GM12878 (cell line): ENCODE results near the gene SLC9A7. TPM values are rescaled to one million over a fixed set of nuclear protein-coding genes. Genes with fewer than 3 reads are reported as not detected.

Source experiments
- ATAC-seq: fragments of 200-7000 bp; cut with Tn5 transposase; 3 replicates; pipeline ENCODE4 v1.9.1; 2020; ENCODE audit warnings: mild to moderate bottlenecking, moderate library complexity
- BruUV-seq: library from RNA; stranded (reverse); fragments of 400-500 nt; replicated peaks from 2 replicates; lab custom pipeline; 2021; lab: Mats Ljungman, UMichigan
- CTCF ChIA-PET: fragments of 300-600 bp; sonication (Branson Sonifier 250); formaldehyde crosslinking; extraction: SDS; loops from one replicate; lab custom pipeline; 2021; ENCODE audit warnings: inconsistent platforms; lab: Yijun Ruan, JAX
- POLR2A ChIA-PET: fragments of 350-600 bp; formaldehyde crosslinking; extraction: SDS; loops from one replicate; lab custom pipeline; 2021; ENCODE audit warnings: inconsistent platforms; lab: Charles Lee
- RAD21 ChIA-PET: fragments of 300-600 bp; sonication (Branson Sonifier 250); formaldehyde crosslinking; loops from one replicate; lab custom pipeline; 2023; ENCODE audit warnings: antibody characterized with exemption; ENCODE audit not compliant: unreplicated experiment; lab: Charles Lee
- SMC1A ChIA-PET: fragments of 300-600 bp; sonication (Branson Sonifier 250); formaldehyde crosslinking; loops from one replicate; lab custom pipeline; 2023; ENCODE audit not compliant: unreplicated experiment, uncharacterized antibody; lab: Charles Lee
- DNase-seq: peaks from one replicate; pipeline ENCODE4 v3.0.0-alpha.2; 2011; ENCODE audit warnings: low read depth, low spot score
- FAIRE-seq: peaks from 3 replicates; lab custom pipeline; 2011; peaks lifted over from hg19 to GRCh38; lab: Jason Lieb, UNC
- H2AFZ ChIP-seq: 2 replicates; pipeline ENCODE4 v1.6.0; 2011; ENCODE audit warnings: low read depth, low read length, control low read depth; ENCODE audit not compliant: control insufficient read depth
- H3K27ac ChIP-seq: 2 replicates; pipeline ENCODE4 v1.5.1; 2011; ENCODE audit warnings: control low read depth; ENCODE audit not compliant: control insufficient read depth, insufficient read depth
- H3K27me3 ChIP-seq, 2 experiments: replicated peaks in 1 of 2; 2 replicates each; pipeline versions ENCODE4 v1.6.0 to v1.6.1; 2011; ENCODE audit warnings: low read length in 1 of 2; ENCODE audit not compliant: control insufficient read depth in 2 of 2, insufficient read depth in 2 of 2
- H3K36me3 ChIP-seq, 2 experiments: 2 replicates each; pipeline ENCODE4 v1.5.1; 2011; ENCODE audit warnings: low read length in 1 of 2; ENCODE audit not compliant: control insufficient read depth in 2 of 2, insufficient read depth in 2 of 2
- H3K4me1 ChIP-seq: 2 replicates; pipeline ENCODE4 v1.6.1; 2011; ENCODE audit warnings: mild to moderate bottlenecking, low read length, moderate library complexity, mixed read lengths; ENCODE audit not compliant: control insufficient read depth, insufficient read depth
- H3K4me2 ChIP-seq: 2 replicates; pipeline ENCODE4 v1.6.0; 2011; ENCODE audit warnings: control low read depth; ENCODE audit not compliant: control insufficient read depth, insufficient read depth
- H3K4me3 ChIP-seq: fragments of 200-600 bp; sonication (generic); 2 replicates; pipeline ENCODE4 v1.5.1; 2016
- H3K79me2 ChIP-seq: 2 replicates; pipeline ENCODE4 v1.6.0; 2011; ENCODE audit warnings: low read length; ENCODE audit not compliant: control insufficient read depth, insufficient read depth
- H3K9ac ChIP-seq: 2 replicates; pipeline ENCODE4 v1.8.0; 2011; ENCODE audit warnings: low read length, control low read depth, mixed read lengths; ENCODE audit not compliant: control insufficient read depth, insufficient read depth
- H3K9me3 ChIP-seq: replicated peaks from 3 replicates; pipeline ENCODE4 v1.5.1; 2011; ENCODE audit warnings: mild to moderate bottlenecking, low read length; ENCODE audit not compliant: control insufficient read depth, insufficient read depth
- H4K20me1 ChIP-seq: 2 replicates; pipeline ENCODE4 v1.6.0; 2011; ENCODE audit not compliant: control insufficient read depth, insufficient read depth
- BHLHE40 ChIP-seq, 2 experiments: fragments of 450-650 bp in 1 of 2; IDR thresholded peaks; 2 replicates each; pipeline ENCODE4 v1.6.1; 2011 to 2017; ENCODE audit warnings: low read depth in 2 of 2, borderline replicate concordance in 1 of 2, improper control_type of control experiment in 1 of 2, low read length in 1 of 2, mild to moderate bottlenecking in 1 of 2
- CHD1 ChIP-seq: IDR thresholded peaks from 2 replicates; pipeline ENCODE4 v1.6.1; 2012; ENCODE audit warnings: low read depth, low read length, improper control_type of control experiment
- CREM ChIP-seq: IDR thresholded peaks from 2 replicates; pipeline ENCODE4 v1.6.1; 2014; ENCODE audit warnings: antibody characterized with exemption, low read depth
- POLR2A ChIP-seq: IDR thresholded peaks from 2 replicates; pipeline ENCODE4 v1.6.1; 2011; ENCODE audit warnings: low read depth, mild to moderate bottlenecking, low read length
- RELB ChIP-seq: fragments of 450-650 bp; IDR thresholded peaks from 2 replicates; pipeline ENCODE4 v1.6.1; 2017; ENCODE audit warnings: low read depth, mild to moderate bottlenecking, moderate library complexity
- RUNX3 ChIP-seq: IDR thresholded peaks from 2 replicates; pipeline ENCODE4 v1.6.1; 2012; ENCODE audit warnings: low read length, inconsistent platforms
- SIN3A ChIP-seq: IDR thresholded peaks from 2 replicates; pipeline ENCODE4 v1.6.1; 2012; ENCODE audit warnings: low read depth, low read length, improper control_type of control experiment
- YBX1 ChIP-seq: fragments of 450-650 bp; IDR thresholded peaks from 2 replicates; pipeline ENCODE4 v1.6.1; 2016; ENCODE audit warnings: antibody characterized with exemption
- ZBTB33 ChIP-seq: fragments of 450-650 bp; IDR thresholded peaks from 2 replicates; pipeline ENCODE4 v1.6.1; 2017; ENCODE audit warnings: mild to moderate bottlenecking
- WGBS: methylation state at CpG from one replicate; pipeline ENCODE4 v1.1.6; 2016; ENCODE audit warnings: low lambda C conversion rate; ENCODE audit not compliant: insufficient replicate concordance, insufficient coverage; ENCODE audit errors: missing lambda C conversion rate; 5-methylcytosine and 5-hydroxymethylcytosine counted together
- in situ Hi-C: fragments of 300-500 bp; cut with MboI; formaldehyde crosslinking; loops from 9 replicates; pipeline ENCODE4 v1.14.3; 2018; ENCODE audit warnings: mixed read lengths
- intact Hi-C: fragments of 100-400 bp; cut with micrococcal nuclease; formaldehyde crosslinking; loops from one replicate; pipeline ENCODE4 v1.14.2; 2022; ENCODE audit not compliant: unreplicated experiment
- polyA plus RNA-seq, 11 experiments: library from polyadenylated mRNA; depleted of rRNA in 4 of 11; unstranded in 6 of 11; stranded (reverse) in 5 of 11; fragments of >200 nt; fragmentation: Nextera tagmentation in 4 of 11; fragmentation: Illumina TruSeq in 1 of 11; extraction: Ambion mirVana in 4 of 11; extraction: Trizol in 1 of 11; gene quantifications; 1 replicate in 1 of 11; 2 replicates in 10 of 11; pipeline versions ENCODE4 v1.2.1 to v1.2.3, GENCODE V29; 2011 to 2016; ENCODE audit warnings: inconsistent platforms in 2 of 11, missing spikeins in 2 of 11, low read depth in 1 of 11
- total RNA-seq, 4 experiments: library from RNA; depleted of rRNA in 3 of 4; stranded (reverse); fragments of >200 nt in 3 of 4; fragmentation: Illumina TruSeq in 1 of 4; extraction: Trizol in 1 of 4; gene quantifications; 2 replicates each; pipeline versions ENCODE4 v1.2.1 to v1.2.3, GENCODE V29; 2013 to 2021
- TF ChIP-seq, protein P1 (sequence below): fragments of 450-650 bp; IDR thresholded peaks from 2 replicates; pipeline ENCODE4 v1.6.1; 2016; ENCODE audit warnings: mild to moderate bottlenecking

SLC9A7 gene
- total and polyA plus RNA-seq, 10 of the 15 experiments (the other 5 are each of a cell fraction or from before 2014, with no cell fraction given): 5.0 to 62.8 (median 30.5) TPM

- TF ChIP-seq, protein P1, sequence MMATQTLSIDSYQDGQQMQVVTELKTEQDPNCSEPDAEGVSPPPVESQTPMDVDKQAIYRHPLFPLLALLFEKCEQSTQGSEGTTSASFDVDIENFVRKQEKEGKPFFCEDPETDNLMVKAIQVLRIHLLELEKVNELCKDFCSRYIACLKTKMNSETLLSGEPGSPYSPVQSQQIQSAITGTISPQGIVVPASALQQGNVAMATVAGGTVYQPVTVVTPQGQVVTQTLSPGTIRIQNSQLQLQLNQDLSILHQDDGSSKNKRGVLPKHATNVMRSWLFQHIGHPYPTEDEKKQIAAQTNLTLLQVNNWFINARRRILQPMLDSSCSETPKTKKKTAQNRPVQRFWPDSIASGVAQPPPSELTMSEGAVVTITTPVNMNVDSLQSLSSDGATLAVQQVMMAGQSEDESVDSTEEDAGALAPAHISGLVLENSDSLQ: peak; percentile 36; the same call in 1 of the 2 replicates
- TF ChIP-seq CREM (no peak), ZBTB33 (no peak), CHD1 (no peak), RUNX3 (no peak)
These were observed 93.4 kb downstream of the SLC9A7 start (continued) for GRCh38 chrX:46665232-46666152.

- ATAC-seq (no peak), FAIRE-seq (no peak), DNase-seq (no peak)
- no peak overlapping the region for H2AFZ ChIP-seq
- H3K9me3 ChIP-seq: no peaks in the 10 kb centered on the region; the same call in 2 of the 3 replicates
- 79% methylated on average over 10 of the region's 10 CpGs for WGBS
- H3K9ac ChIP-seq: no peak overlapping the region
- H4K20me1 ChIP-seq: no peaks in the 10 kb centered on the region
- no peak overlapping the region for H3K27ac ChIP-seq
- ChIA-PET RAD21 (no interaction called here), CTCF (interaction anchor here (1.2 kb wide), 1 partner anchor 24 kb away, joined by 3 read pairs; no protein-coding TSS in a partner anchor), SMC1A (interaction anchor here (1.0 to 1.8 kb wide), 5 partner anchors 9 to 60 kb away, joined by 3 to 9 read pairs (median 3); no protein-coding TSS in a partner anchor), POLR2A (no interaction called here)
- no peak overlapping the region for H3K4me2 ChIP-seq
- in situ Hi-C loops (no loop called here), intact Hi-C loops (no loop called here)
- no TSS peak for BruUV-seq
- TF ChIP-seq POLR2A (no peak), SIN3A (no peak), BHLHE40 (IDR thresholded peaks at IDR 0.05; ENCODE audit: borderline replicate concordance in 1 of 2, low read depth in 2 of 2, low read length in 1 of 2) (no peak), RELB (no peak), YBX1 (no peak)
- no peaks in the 10 kb centered on the region for H3K79me2 ChIP-seq
- H3K36me3 ChIP-seq: peaks cover 0 to 2% of the 10 kb centered on the region in 2 experiments; a peak in 2 of 4 replicates
- H3K4me3 ChIP-seq: no peak overlapping the region
- H3K27me3 ChIP-seq: no peaks in the 10 kb centered on the region
- H3K4me1 ChIP-seq: no peaks in the 10 kb centered on the region
These were observed 96.5 kb downstream of the SLC9A7 start for GRCh38 chrX:46662188-46662958.
